HUES64 (cell line): ENCODE data around the gene CRYGN.

Experiments used
- H3K27ac ChIP-seq: 2 replicates; pipeline ENCODE4 v1.7.0; 2013; ENCODE audit warnings: low read depth, low read length, inconsistent platforms
- H3K27me3 ChIP-seq: 2 replicates; pipeline ENCODE4 v1.6.1; 2013; ENCODE audit warnings: mild to moderate bottlenecking, low read length; ENCODE audit not compliant: insufficient read depth
- H3K36me3 ChIP-seq: 2 replicates; pipeline ENCODE4 v1.6.1; 2013; ENCODE audit warnings: mild to moderate bottlenecking, low read length; ENCODE audit not compliant: insufficient read depth
- H3K4me1 ChIP-seq: 2 replicates; pipeline ENCODE4 v1.6.1; 2013; ENCODE audit warnings: mild to moderate bottlenecking, low read length, moderate library complexity; ENCODE audit not compliant: insufficient read depth
- H3K4me3 ChIP-seq: 2 replicates; pipeline ENCODE4 v1.5.1; 2013; ENCODE audit warnings: mild to moderate bottlenecking, low read length, moderate library complexity
- H3K9ac ChIP-seq: 2 replicates; pipeline ENCODE4 v1.6.1; 2013; ENCODE audit warnings: mild to moderate bottlenecking, low read depth, low read length
- H3K9me3 ChIP-seq: 2 replicates; pipeline ENCODE4 v1.6.1; 2013; ENCODE audit warnings: low read depth, low read length; ENCODE audit not compliant: insufficient read depth
- WGBS: fragments of 150-250, 120-280 bp; methylation state at CpG from one replicate; pipeline ENCODE4 v1.1.7; 2013; ENCODE audit warnings: missing lambda C conversion rate; 5-methylcytosine and 5-hydroxymethylcytosine counted together

Gene CRYGN

DNA sequence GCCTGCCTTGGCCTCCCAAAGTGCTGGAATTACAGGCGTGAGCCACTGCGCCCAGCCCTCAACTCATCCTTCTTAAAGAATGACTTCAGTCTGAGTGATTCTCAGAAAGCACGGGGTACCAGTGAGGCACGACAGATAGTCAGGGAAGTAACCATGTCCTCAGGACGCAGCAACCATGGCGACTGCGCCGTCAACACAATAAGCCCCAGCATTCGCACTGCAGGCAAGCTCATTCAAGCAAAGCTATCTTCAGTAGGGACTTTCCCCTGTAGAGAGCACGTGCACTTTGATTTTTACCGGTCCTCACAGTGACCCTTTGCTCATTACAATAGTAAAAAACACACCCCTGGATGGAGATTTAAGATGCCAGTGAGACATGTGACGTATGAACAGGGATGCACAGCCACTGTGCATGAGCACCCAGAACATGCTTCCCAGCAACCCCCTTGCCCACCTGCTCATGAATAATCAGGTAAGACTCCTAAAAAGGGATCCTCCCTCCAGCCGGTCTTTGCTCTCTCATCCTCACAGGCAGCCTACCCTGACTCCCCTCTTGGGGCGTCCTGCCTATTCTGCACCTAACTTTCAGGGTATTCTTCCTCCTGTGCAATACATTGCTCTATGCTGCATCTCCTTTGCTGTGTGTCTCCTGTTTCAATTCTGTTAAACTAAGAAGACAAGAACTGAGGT is 39.2 kb downstream of the CRYGN start:
- Histone ChIP-seq H3K4me1 (no peaks in the 10 kb centered on the region), H3K27ac (no peak overlapping the region), H3K4me3 (no peak overlapping the region), H3K36me3 (peaks cover 8% of the 10 kb centered on the region; the same call in 1 of the 2 replicates), H3K9me3 (no peaks in the 10 kb centered on the region), H3K27me3 (no peaks in the 10 kb centered on the region), H3K9ac (no peak overlapping the region)
- 80% methylated on average over 14 of the region's 14 CpGs for WGBS

GRCh38 chr7:151399906-151400305 is 40.0 kb downstream of the CRYGN start:
- peaks cover 8% of the 10 kb centered on the region; the same call in 1 of the 2 replicates for H3K36me3 ChIP-seq
- no peak overlapping the region for H3K4me3 ChIP-seq
- H3K9ac ChIP-seq: no peak overlapping the region
- no peaks in the 10 kb centered on the region for H3K9me3 ChIP-seq
- no peak overlapping the region for H3K27ac ChIP-seq
- WGBS: 93% methylated on average over 14 of the region's 14 CpGs
- 0 out of 2 replicates have a peak, but pooled peaks cover 5% of the 10 kb centered on the region for H3K4me1 ChIP-seq
- H3K27me3 ChIP-seq: no peaks in the 10 kb centered on the region

GRCh38 chr7:151399305-151399601 is 40.7 kb downstream of the CRYGN start:
- Histone ChIP-seq H3K9ac (no peak overlapping the region), H3K36me3 (peaks cover 8% of the 10 kb centered on the region; the same call in 1 of the 2 replicates), H3K4me1 (0 out of 2 replicates have a peak, but pooled peaks cover 7% of the 10 kb centered on the region), H3K27me3 (no peaks in the 10 kb centered on the region), H3K4me3 (no peak overlapping the region), H3K9me3 (no peaks in the 10 kb centered on the region), H3K27ac (no peak overlapping the region)
- WGBS: 96% methylated on average over 7 of the region's 7 CpGs

DNA sequence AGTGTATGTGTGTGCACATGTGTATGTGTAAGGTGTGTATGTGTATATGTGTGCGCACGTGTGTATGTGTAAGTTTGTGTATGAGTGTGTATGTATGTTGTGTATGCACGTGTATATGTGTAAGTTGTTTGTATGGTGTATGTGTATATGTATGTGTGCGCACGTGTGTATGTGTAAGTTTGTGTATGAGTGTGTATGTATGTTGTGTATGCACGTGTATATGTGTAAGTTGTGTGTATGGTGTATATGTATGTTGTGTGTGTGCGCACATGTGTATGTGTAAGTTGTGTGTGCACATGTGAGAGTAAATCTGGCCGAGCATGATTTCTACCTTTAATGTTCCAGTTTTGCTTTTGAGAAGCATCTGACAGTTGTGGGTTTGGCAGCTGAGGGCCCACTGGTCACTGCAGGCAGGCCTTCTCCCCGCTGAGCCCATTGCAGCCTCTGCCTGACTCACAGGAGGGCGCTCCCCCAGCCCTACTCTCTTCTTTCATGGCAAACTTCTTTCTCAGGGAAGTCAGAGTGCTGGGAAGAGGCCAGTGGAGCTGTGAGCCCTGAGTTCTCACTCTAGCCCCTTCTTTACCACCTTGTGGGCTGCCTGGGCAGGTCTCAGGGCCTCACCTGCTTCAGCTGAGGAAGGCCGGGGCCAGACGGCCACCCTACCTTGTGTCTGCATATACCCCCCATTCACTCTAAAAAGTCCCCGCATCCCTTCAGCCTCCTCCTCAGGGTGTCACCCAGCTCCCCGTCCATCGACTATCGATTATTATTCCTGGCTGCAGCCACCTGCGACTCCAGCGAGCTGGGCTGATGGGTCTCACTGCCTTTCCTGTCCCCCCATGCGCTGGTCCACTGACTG is 41.3 kb downstream of the CRYGN start:
- Histone ChIP-seq H3K4me3 (no peak overlapping the region), H3K9ac (no peak overlapping the region), H3K27ac (no peak overlapping the region), H3K27me3 (no peaks in the 10 kb centered on the region), H3K4me1 (0 out of 2 replicates have a peak, but pooled peaks cover 7% of the 10 kb centered on the region), H3K9me3 (no peaks in the 10 kb centered on the region), H3K36me3 (peaks cover 8% of the 10 kb centered on the region; the same call in 1 of the 2 replicates)
- WGBS: 89% methylated on average over 19 of the region's 19 CpGs

DNA sequence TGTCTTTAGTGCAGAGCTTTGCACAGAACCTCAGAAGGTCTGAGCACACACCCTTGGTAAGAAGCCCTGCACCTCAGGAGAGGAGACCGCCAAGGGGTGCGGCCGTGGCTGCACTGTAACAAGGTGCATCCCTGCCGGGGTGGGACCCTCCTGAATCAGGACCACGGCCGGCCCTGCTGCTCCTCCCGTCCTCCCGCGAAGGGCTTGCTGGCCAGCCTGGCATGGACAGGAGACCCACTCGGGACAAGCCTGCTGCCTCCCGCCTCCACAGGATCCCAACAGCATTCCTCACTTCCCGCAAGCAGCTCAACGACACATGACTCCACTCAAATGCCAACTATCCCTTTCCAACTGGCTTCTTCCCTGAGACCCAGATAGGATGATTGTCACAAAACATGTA is 42.9 kb downstream of the CRYGN start:
- H3K4me1 ChIP-seq: 0 out of 2 replicates have a peak, but pooled peaks cover 7% of the 10 kb centered on the region
- H3K27me3 ChIP-seq: no peaks in the 10 kb centered on the region
- WGBS: 90% methylated on average over 13 of the region's 13 CpGs
- H3K27ac ChIP-seq: no peak overlapping the region
- peaks cover 8% of the 10 kb centered on the region; the same call in 1 of the 2 replicates for H3K36me3 ChIP-seq
- H3K9me3 ChIP-seq: no peaks in the 10 kb centered on the region
- H3K9ac ChIP-seq: no peak overlapping the region
- no peak overlapping the region for H3K4me3 ChIP-seq

- H3K4me1 ChIP-seq: 0 out of 2 replicates have a peak, but pooled peaks cover 7% of the 10 kb centered on the region
- H3K4me3 ChIP-seq: no peak overlapping the region
- H3K36me3 ChIP-seq: peaks cover 8% of the 10 kb centered on the region; the same call in 1 of the 2 replicates
- H3K27me3 ChIP-seq: no peaks in the 10 kb centered on the region
- no peak overlapping the region for H3K27ac ChIP-seq
- H3K9me3 ChIP-seq: no peaks in the 10 kb centered on the region
- 80% methylated on average over 10 of the region's 10 CpGs for WGBS
- no peak overlapping the region for H3K9ac ChIP-seq
These were observed 43.5 kb downstream of the CRYGN start for GRCh38 chr7:151396328-151396970.

DNA sequence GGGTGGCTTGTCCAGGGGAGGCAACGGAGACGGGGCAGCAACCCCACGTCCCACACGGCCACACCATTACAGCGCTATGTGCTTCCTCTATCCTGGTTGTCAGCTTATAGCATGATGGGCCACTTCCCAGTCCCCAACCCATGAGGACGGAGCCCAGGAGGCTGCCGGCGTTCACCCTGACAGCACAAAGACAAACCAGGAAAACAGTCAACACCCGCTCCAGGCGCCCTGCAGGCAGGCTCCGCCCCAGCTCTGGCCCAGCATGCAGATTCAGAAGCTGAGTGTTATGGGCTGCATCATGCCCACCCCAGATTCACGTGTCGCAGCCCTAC is 44.9 kb downstream of the CRYGN start:
- Histone ChIP-seq H3K36me3 (peaks cover 8% of the 10 kb centered on the region; the same call in 1 of the 2 replicates), H3K27ac (no peak overlapping the region), H3K9ac (no peak overlapping the region), H3K4me1 (0 out of 2 replicates have a peak, but pooled peaks cover 7% of the 10 kb centered on the region), H3K4me3 (no peak overlapping the region), H3K27me3 (no peaks in the 10 kb centered on the region), H3K9me3 (no peaks in the 10 kb centered on the region)
- WGBS: 63% methylated on average over 13 of the region's 13 CpGs

- 92% methylated on average over 35 of the region's 35 CpGs for WGBS
These were observed 45.6 kb downstream of the CRYGN start for GRCh38 chr7:151394076-151395035.

DNA sequence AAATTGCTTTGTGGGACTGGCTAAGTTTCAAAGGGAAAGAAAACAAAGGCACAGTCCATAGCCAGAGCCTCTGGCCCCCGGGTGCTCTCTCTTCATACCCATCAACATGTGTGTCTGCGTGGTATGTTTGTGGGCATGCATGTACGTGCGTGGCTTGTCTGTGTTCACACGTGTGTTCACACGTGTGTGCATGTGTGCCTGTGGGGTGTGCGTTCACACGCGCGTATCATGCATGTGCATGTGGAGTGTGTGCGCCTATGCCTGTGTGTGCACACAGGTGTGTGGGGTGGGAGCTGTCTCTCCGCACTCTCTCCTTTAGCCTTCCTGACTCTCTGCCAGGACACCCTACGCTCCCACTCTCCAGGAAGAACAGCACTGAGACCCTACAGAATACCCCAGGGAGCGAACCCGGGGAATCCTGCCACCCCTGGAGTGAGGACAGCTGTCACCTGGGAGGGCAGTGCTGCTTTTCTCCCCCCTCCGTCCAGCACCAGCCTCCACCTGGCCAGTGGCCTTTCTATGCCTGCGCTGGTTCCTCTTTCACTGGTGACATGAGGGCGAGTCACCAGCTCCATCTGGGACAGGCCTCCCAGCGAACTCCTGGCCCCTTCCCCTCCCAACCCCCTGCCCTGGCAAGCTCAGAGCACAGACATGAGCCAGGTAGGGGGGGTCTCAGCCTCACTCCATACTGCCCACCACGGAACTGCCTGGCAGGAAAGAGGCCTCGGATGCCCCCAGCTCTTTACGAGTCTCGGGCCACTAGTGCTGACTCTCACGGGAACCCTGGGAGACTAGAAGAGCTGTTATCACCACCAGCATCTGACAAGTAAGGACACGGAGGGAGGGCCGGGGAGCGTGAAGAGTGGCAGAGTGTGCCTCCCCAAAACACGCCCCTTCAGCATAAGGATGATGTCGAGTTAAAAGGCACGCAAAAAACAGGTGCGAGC is 46.6 kb downstream of the CRYGN start:
- Histone ChIP-seq H3K27me3 (no peaks in the 10 kb centered on the region), H3K4me1 (0 out of 2 replicates have a peak, but pooled peaks cover 7% of the 10 kb centered on the region), H3K9ac (no peak overlapping the region), H3K9me3 (no peaks in the 10 kb centered on the region), H3K4me3 (no peak overlapping the region), H3K27ac (no peak overlapping the region), H3K36me3 (peaks cover 5% of the 10 kb centered on the region; the same call in 1 of the 2 replicates)
- 92% methylated on average over 31 of the region's 31 CpGs for WGBS

More at GRCh38 chr7:151394076-151395035, 45.6 kb downstream of the CRYGN start:
- H3K9ac ChIP-seq: no peak overlapping the region
- no peaks in the 10 kb centered on the region for H3K27me3 ChIP-seq
- 0 out of 2 replicates have a peak, but pooled peaks cover 7% of the 10 kb centered on the region for H3K4me1 ChIP-seq
- H3K4me3 ChIP-seq: no peak overlapping the region
- no peaks in the 10 kb centered on the region for H3K9me3 ChIP-seq
- no peak overlapping the region for H3K27ac ChIP-seq
- peaks cover 8% of the 10 kb centered on the region; the same call in 1 of the 2 replicates for H3K36me3 ChIP-seq
